ENCODE results near the gene SHISA6.

The SHISA6 gene

DNA sequence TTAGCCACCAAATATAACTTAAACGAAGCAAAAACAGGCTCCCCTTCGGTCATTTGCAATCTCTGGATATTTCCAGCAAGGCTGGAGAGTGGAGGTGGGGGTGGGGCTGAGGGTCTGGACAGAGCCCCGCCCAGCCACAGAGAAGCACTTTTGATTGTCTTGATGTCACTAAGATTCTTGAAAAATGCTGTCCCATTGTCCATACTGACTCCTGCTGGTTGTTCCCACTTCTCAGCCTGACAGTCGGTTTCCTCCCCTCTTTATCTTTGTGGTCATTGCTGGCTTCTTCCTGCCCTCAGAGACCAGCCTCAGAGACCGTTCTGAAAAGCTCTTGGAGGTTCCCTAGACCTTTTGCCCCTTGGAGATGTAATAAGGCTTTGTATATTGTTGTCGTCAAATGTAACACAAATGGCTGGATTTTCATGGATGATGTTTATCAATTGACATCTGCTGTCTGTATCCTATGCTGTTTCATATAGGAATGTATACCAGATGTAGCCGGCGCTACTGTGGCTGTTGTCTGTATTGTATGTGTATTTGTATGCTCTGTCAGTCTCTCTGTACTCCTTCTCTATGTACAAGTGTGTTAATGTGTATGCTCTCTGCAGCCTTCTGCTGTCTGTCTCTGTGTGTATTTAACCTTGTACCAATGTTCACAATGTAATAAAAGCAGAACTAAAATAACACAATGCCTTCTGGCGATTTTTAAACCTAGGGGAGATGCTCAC lies 262.5 kb downstream of the SHISA6 start:
- no peaks in the 10 kb centered on the region for H3K36me3 ChIP-seq (ENCODE audit: insufficient read depth, low read length)
- peaks cover 22% of the 10 kb centered on the region for H3K9me3 ChIP-seq (replicated peaks; ENCODE audit: low read length)
- H3K4me3 ChIP-seq (ENCODE audit: low read length) = no peak overlapping the region
- H3K9ac ChIP-seq (ENCODE audit: low read depth, low read length) = no peak overlapping the region
- H3K27me3 ChIP-seq (ENCODE audit: control insufficient read depth, insufficient read depth, low read length) = no peaks in the 10 kb centered on the region
- H3K4me2 ChIP-seq (ENCODE audit: low read length) = no peak overlapping the region
- H3K4me1 ChIP-seq (ENCODE audit: control insufficient read depth, insufficient read depth, low read length) = no peaks in the 10 kb centered on the region

DNA sequence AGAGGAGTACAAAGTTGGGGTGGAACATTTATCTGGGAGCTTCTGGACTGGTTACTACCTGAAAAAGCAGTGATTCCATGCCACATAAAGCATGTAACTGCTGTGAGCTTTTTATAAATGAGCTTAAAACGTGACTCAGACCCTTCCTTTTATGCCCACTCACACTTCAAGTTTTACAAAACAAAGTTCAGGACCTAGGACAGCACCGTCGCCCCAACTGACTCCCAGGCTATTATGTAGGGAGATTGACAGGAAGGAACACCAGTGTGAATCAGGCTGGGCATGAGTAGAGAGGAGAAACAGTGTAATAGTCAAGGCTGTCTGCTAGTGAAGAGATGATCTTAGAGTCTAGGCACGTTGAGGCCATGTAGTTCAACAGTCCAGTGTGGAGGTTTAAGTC lies 265.6 kb downstream of the SHISA6 start:
- Histone ChIP-seq H3K9ac (ENCODE audit: low read depth, low read length) (no peak overlapping the region), H3K36me3 (ENCODE audit: insufficient read depth, low read length) (no peaks in the 10 kb centered on the region), H3K4me2 (ENCODE audit: low read length) (no peak overlapping the region), H3K4me1 (ENCODE audit: control insufficient read depth, insufficient read depth, low read length) (no peaks in the 10 kb centered on the region), H3K27me3 (ENCODE audit: control insufficient read depth, insufficient read depth, low read length) (no peaks in the 10 kb centered on the region), H3K9me3 (replicated peaks; ENCODE audit: low read length) (peaks cover 29% of the 10 kb centered on the region), H3K4me3 (ENCODE audit: low read length) (no peak overlapping the region)

DNA sequence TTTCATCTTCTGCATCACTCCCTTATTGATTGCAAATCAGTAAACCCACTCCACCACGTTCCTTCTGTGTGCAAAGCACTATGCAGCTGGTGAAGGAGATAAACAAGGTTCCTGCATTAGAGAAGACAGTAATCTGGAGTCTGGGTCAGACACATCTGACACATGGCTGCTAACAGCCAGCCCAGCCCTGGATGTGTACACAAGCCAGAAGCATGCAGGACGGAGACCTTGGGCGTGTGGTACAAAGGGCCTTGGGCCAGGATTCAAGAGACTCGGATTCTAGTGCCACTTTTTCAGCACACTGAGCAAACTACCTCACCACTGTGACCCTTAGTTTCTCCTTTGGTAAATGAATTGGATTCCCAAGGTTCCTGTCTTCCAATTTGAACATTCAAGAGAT lies 270.7 kb downstream of the SHISA6 start:
- no peaks in the 10 kb centered on the region for H3K27me3 ChIP-seq (ENCODE audit: control insufficient read depth, insufficient read depth, low read length)
- H3K36me3 ChIP-seq (ENCODE audit: insufficient read depth, low read length) = no peaks in the 10 kb centered on the region
- H3K4me3 ChIP-seq (ENCODE audit: low read length) = no peak overlapping the region
- H3K9me3 ChIP-seq (replicated peaks; ENCODE audit: low read length) = peaks cover 23% of the 10 kb centered on the region
- no peak overlapping the region for H3K4me2 ChIP-seq (ENCODE audit: low read length)
- H3K9ac ChIP-seq (ENCODE audit: low read depth, low read length) = no peak overlapping the region
- no peaks in the 10 kb centered on the region for H3K4me1 ChIP-seq (ENCODE audit: control insufficient read depth, insufficient read depth, low read length)

GRCh38 chr17:11514565-11514964 lies 273.6 kb downstream of the SHISA6 start:
- Histone ChIP-seq H3K36me3 (ENCODE audit: insufficient read depth, low read length) (no peaks in the 10 kb centered on the region), H3K27me3 (ENCODE audit: control insufficient read depth, insufficient read depth, low read length) (no peaks in the 10 kb centered on the region), H3K9me3 (replicated peaks; ENCODE audit: low read length) (peaks cover 27% of the 10 kb centered on the region), H3K4me1 (ENCODE audit: control insufficient read depth, insufficient read depth, low read length) (no peaks in the 10 kb centered on the region), H3K4me3 (ENCODE audit: low read length) (no peak overlapping the region), H3K9ac (ENCODE audit: low read depth, low read length) (no peak overlapping the region), H3K4me2 (ENCODE audit: low read length) (no peak overlapping the region)

- Histone ChIP-seq H3K4me3 (ENCODE audit: low read length) (no peak overlapping the region), H3K9ac (ENCODE audit: low read depth, low read length) (no peak overlapping the region), H3K27me3 (ENCODE audit: control insufficient read depth, insufficient read depth, low read length) (no peaks in the 10 kb centered on the region), H3K4me2 (ENCODE audit: low read length) (no peak overlapping the region), H3K36me3 (ENCODE audit: insufficient read depth, low read length) (no peaks in the 10 kb centered on the region), H3K9me3 (replicated peaks; ENCODE audit: low read length) (peaks cover 21% of the 10 kb centered on the region), H3K4me1 (ENCODE audit: control insufficient read depth, insufficient read depth, low read length) (no peaks in the 10 kb centered on the region)
Measured at GRCh38 chr17:11514981-11515680, 274.1 kb downstream of the SHISA6 start.

- no peaks in the 10 kb centered on the region for H3K36me3 ChIP-seq (ENCODE audit: insufficient read depth, low read length)
- peaks cover 17% of the 10 kb centered on the region for H3K9me3 ChIP-seq (replicated peaks; ENCODE audit: low read length)
- no peak overlapping the region for H3K4me2 ChIP-seq (ENCODE audit: low read length)
- no peaks in the 10 kb centered on the region for H3K4me1 ChIP-seq (ENCODE audit: control insufficient read depth, insufficient read depth, low read length)
- no peak overlapping the region for H3K9ac ChIP-seq (ENCODE audit: low read depth, low read length)
- H3K4me3 ChIP-seq (ENCODE audit: low read length) = no peak overlapping the region
- H3K27me3 ChIP-seq (ENCODE audit: control insufficient read depth, insufficient read depth, low read length) = no peaks in the 10 kb centered on the region
Measured at GRCh38 chr17:11515901-11516300, 274.9 kb downstream of the SHISA6 start.

GRCh38 chr17:11535231-11535630 lies 294.2 kb downstream of the SHISA6 start:
- H3K9me3 ChIP-seq (replicated peaks; ENCODE audit: low read length) = peaks cover 4% of the 10 kb centered on the region
- no peaks in the 10 kb centered on the region for H3K36me3 ChIP-seq (ENCODE audit: insufficient read depth, low read length)
- H3K4me2 ChIP-seq (ENCODE audit: low read length) = no peak overlapping the region
- H3K9ac ChIP-seq (ENCODE audit: low read depth, low read length) = no peak overlapping the region
- H3K4me3 ChIP-seq (ENCODE audit: low read length) = no peak overlapping the region
- no peaks in the 10 kb centered on the region for H3K4me1 ChIP-seq (ENCODE audit: control insufficient read depth, insufficient read depth, low read length)
- H3K27me3 ChIP-seq (ENCODE audit: control insufficient read depth, insufficient read depth, low read length) = no peaks in the 10 kb centered on the region

- Histone ChIP-seq H3K4me2 (ENCODE audit: low read length) (no peak overlapping the region), H3K27me3 (ENCODE audit: control insufficient read depth, insufficient read depth, low read length) (no peaks in the 10 kb centered on the region), H3K9me3 (replicated peaks; ENCODE audit: low read length) (peaks cover 4% of the 10 kb centered on the region), H3K4me3 (ENCODE audit: low read length) (no peak overlapping the region), H3K9ac (ENCODE audit: low read depth, low read length) (no peak overlapping the region), H3K36me3 (ENCODE audit: insufficient read depth, low read length) (no peaks in the 10 kb centered on the region), H3K4me1 (ENCODE audit: control insufficient read depth, insufficient read depth, low read length) (no peaks in the 10 kb centered on the region)
Measured at GRCh38 chr17:11538366-11538765, 297.4 kb downstream of the SHISA6 start.

DNA sequence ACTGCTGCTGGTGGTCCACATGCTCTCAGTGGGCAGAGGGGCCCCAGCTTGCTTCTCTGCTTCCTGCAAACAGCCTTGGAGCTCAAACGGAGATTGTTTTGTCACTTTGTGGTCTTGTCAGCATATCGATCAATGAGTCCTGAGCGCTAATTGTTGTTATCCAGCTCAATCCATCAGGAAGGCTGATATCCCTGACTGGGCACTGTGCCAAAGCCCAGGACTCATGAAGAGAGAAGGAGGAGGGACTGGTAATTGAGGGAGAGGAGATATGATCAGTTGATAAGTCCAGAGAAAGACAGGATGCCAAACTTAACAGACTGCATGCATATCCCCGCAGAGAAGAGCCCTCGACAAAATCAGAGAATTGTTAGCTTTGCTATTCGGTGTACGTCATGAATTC lies 298.6 kb downstream of the SHISA6 start:
- Histone ChIP-seq H3K27me3 (ENCODE audit: control insufficient read depth, insufficient read depth, low read length) (no peaks in the 10 kb centered on the region), H3K36me3 (ENCODE audit: insufficient read depth, low read length) (no peaks in the 10 kb centered on the region), H3K9me3 (replicated peaks; ENCODE audit: low read length) (peaks cover 4% of the 10 kb centered on the region), H3K4me3 (ENCODE audit: low read length) (no peak overlapping the region), H3K4me2 (ENCODE audit: low read length) (no peak overlapping the region), H3K9ac (ENCODE audit: low read depth, low read length) (no peak overlapping the region), H3K4me1 (ENCODE audit: control insufficient read depth, insufficient read depth, low read length) (no peaks in the 10 kb centered on the region)

GRCh38 chr17:11545002-11545401 lies 304.0 kb downstream of the SHISA6 start:
- no peak overlapping the region for H3K4me3 ChIP-seq (ENCODE audit: low read length)
- peaks cover 4% of the 10 kb centered on the region for H3K9me3 ChIP-seq (replicated peaks; ENCODE audit: low read length)
- H3K36me3 ChIP-seq (ENCODE audit: insufficient read depth, low read length) = no peaks in the 10 kb centered on the region
- H3K4me1 ChIP-seq (ENCODE audit: control insufficient read depth, insufficient read depth, low read length) = no peaks in the 10 kb centered on the region
- H3K4me2 ChIP-seq (ENCODE audit: low read length) = no peak overlapping the region
- H3K9ac ChIP-seq (ENCODE audit: low read depth, low read length) = no peak overlapping the region
- no peaks in the 10 kb centered on the region for H3K27me3 ChIP-seq (ENCODE audit: control insufficient read depth, insufficient read depth, low read length)

DNA sequence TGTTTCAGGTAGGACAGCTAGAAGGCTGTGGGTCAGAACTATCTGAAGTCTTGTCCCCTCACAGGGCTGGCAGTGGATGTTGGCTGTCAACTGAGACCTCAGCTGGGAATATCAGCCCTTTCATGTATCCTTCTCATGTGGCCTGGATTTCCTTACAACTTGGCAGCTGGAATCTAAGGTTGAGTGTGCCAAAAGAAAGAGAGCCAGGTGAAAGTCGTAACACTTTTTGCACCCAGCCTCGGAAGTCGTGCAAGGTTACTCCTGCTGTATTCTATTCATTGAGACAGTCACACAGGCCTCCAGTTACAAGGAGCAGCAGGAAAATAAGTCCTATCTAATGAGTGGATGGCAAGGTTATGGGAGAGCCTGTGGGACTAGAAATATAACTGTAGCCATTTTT lies 304.7 kb downstream of the SHISA6 start:
- H3K4me1 ChIP-seq (ENCODE audit: control insufficient read depth, insufficient read depth, low read length) = no peaks in the 10 kb centered on the region
- no peak overlapping the region for H3K4me2 ChIP-seq (ENCODE audit: low read length)

GRCh38 chr17:11547853-11548252 lies 306.8 kb downstream of the SHISA6 start:
- Histone ChIP-seq H3K4me1 (ENCODE audit: control insufficient read depth, insufficient read depth, low read length) (no peaks in the 10 kb centered on the region), H3K27me3 (ENCODE audit: control insufficient read depth, insufficient read depth, low read length) (no peaks in the 10 kb centered on the region), H3K36me3 (ENCODE audit: insufficient read depth, low read length) (no peaks in the 10 kb centered on the region), H3K9me3 (replicated peaks; ENCODE audit: low read length) (peaks cover 7% of the 10 kb centered on the region), H3K4me3 (ENCODE audit: low read length) (no peak overlapping the region), H3K9ac (ENCODE audit: low read depth, low read length) (no peak overlapping the region), H3K4me2 (ENCODE audit: low read length) (no peak overlapping the region)

More for the DNA sequence above, 304.7 kb downstream of the SHISA6 start:
- no peaks in the 10 kb centered on the region for H3K27me3 ChIP-seq (ENCODE audit: control insufficient read depth, insufficient read depth, low read length)
- peaks cover 4% of the 10 kb centered on the region for H3K9me3 ChIP-seq (replicated peaks; ENCODE audit: low read length)
- H3K4me3 ChIP-seq (ENCODE audit: low read length) = no peak overlapping the region
- no peaks in the 10 kb centered on the region for H3K36me3 ChIP-seq (ENCODE audit: insufficient read depth, low read length)
- no peak overlapping the region for H3K9ac ChIP-seq (ENCODE audit: low read depth, low read length)

Data from skeletal muscle satellite cell (primary cell).